Measurements from ENCODE around the gene ATP10B. TPM values are rescaled to one million over a fixed set of nuclear protein-coding genes. Genes with fewer than 3 reads are reported as not detected.
"Not testable (repeated sequence)": the region's sequence is repeated elsewhere in the genome, so short reads cannot be mapped to it uniquely, and the experiment has no call there.

ATP10B gene
- total RNA-seq, 6 experiments from 2014 or later, result 0.06 to 1.4 (median 0.51) TPM; not detected in 3

- H3K36me3 ChIP-seq, result no peaks in the 10 kb centered on the region
- WGBS (ENCODE audit: insufficient coverage, low coverage, low lambda C conversion rate, missing lambda C conversion rate), result 39% methylated on average over 4 of the region's 4 CpGs
- no peaks in the 10 kb centered on the region for H3K9me3 ChIP-seq
- no peak overlapping the region for H3K4me3 ChIP-seq
- DNase-seq (no peak), ATAC-seq (no peak)
- no peaks in the 10 kb centered on the region for H3K4me1 ChIP-seq
- TF ChIP-seq POLR2A (IDR thresholded peaks at IDR 0.05) (no peak), CTCF (IDR thresholded peaks at IDR 0.05) (no peak)
- no peaks in the 10 kb centered on the region for H3K27me3 ChIP-seq
- H3K27ac ChIP-seq, result no peak overlapping the region
- intact Hi-C loops (cut with DNase I), result no loop called here
Measured at GRCh38 chr5:160727296-160727997, 124.6 kb downstream of the ATP10B start.

GRCh38 chr5:160726721-160727120, 125.3 kb downstream of the ATP10B start:
- Histone ChIP-seq H3K36me3 (no peaks in the 10 kb centered on the region), H3K27ac (no peak overlapping the region), H3K27me3 (no peaks in the 10 kb centered on the region), H3K4me3 (no peak overlapping the region), H3K4me1 (no peaks in the 10 kb centered on the region), H3K9me3 (no peaks in the 10 kb centered on the region)
- TF ChIP-seq CTCF (IDR thresholded peaks at IDR 0.05), result no peak
- no peak for TF ChIP-seq POLR2A (IDR thresholded peaks at IDR 0.05)
- 7% methylated on average over 2 of the region's 2 CpGs for WGBS (ENCODE audit: insufficient coverage, low coverage, low lambda C conversion rate, missing lambda C conversion rate)
- ATAC-seq (no peak), DNase-seq (no peak)
- intact Hi-C loops (cut with DNase I), result no loop called here

GRCh38 chr5:160720822-160721221, 131.2 kb downstream of the ATP10B start:
- H3K27me3 ChIP-seq, result no peaks in the 10 kb centered on the region
- TF ChIP-seq CTCF (IDR thresholded peaks at IDR 0.05), result no peak
- TF ChIP-seq POLR2A (IDR thresholded peaks at IDR 0.05), result no peak
- H3K9me3 ChIP-seq, result no peaks in the 10 kb centered on the region
- H3K4me3 ChIP-seq, result no peak overlapping the region
- 48% methylated on average over 3 of the region's 3 CpGs for WGBS (ENCODE audit: insufficient coverage, low coverage, low lambda C conversion rate, missing lambda C conversion rate)
- ATAC-seq (no peak), DNase-seq (no peak)
- no peaks in the 10 kb centered on the region for H3K36me3 ChIP-seq
- H3K27ac ChIP-seq, result no peak overlapping the region
- no peaks in the 10 kb centered on the region for H3K4me1 ChIP-seq
- intact Hi-C loops (cut with DNase I), result no loop called here

GRCh38 chr5:160715508-160715907, 136.5 kb downstream of the ATP10B start:
- H3K27ac ChIP-seq; DNase-seq; H3K36me3 ChIP-seq; ATAC-seq; H3K4me3 ChIP-seq; H3K9me3 ChIP-seq; H3K27me3 ChIP-seq; intact Hi-C loops (cut with DNase I); H3K4me1 ChIP-seq: not testable (repeated sequence)
- 87% methylated on average over 5 of the region's 9 CpGs for WGBS (ENCODE audit: insufficient coverage, low coverage, low lambda C conversion rate, missing lambda C conversion rate)

- Histone ChIP-seq H3K27me3 (no peaks in the 10 kb centered on the region), H3K27ac (no peak overlapping the region), H3K4me1 (no peaks in the 10 kb centered on the region), H3K9me3 (no peaks in the 10 kb centered on the region), H3K4me3 (no peak overlapping the region), H3K36me3 (no peaks in the 10 kb centered on the region)
- ATAC-seq (no peak), DNase-seq (no peak)
- WGBS (ENCODE audit: insufficient coverage, low coverage, low lambda C conversion rate, missing lambda C conversion rate), result 48% methylated on average over 5 of the region's 5 CpGs
- intact Hi-C loops (cut with DNase I), result no loop called here
- TF ChIP-seq POLR2A (IDR thresholded peaks at IDR 0.05) (no peak), CTCF (IDR thresholded peaks at IDR 0.05) (no peak)
Measured at GRCh38 chr5:160703547-160704189, 148.3 kb downstream of the ATP10B start.
